Neural cell (in vitro differentiated cells): Measurements from ENCODE around the gene DPP6. TPM values are rescaled to one million over a fixed set of nuclear protein-coding genes. Genes with fewer than 3 reads are reported as not detected.

ENCODE experiments used
- H2AFZ ChIP-seq: fragments of 200-600, 300-800 bp; sonication (generic), shearing (Covaris generic); 2 replicates; pipeline ENCODE4 v1.6.0; 2014; ENCODE audit warnings: low read depth, mild to moderate bottlenecking, antibody characterized with exemption, low read length, moderate library complexity
- H3F3A ChIP-seq: fragments of 200-600 bp; shearing (Covaris generic); 2 replicates; pipeline ENCODE4 v1.6.1; 2016; ENCODE audit warnings: mild to moderate bottlenecking, moderate library complexity, mixed read lengths, antibody characterized with exemption, low read length; ENCODE audit not compliant: insufficient read depth, poor library complexity, severe bottlenecking
- H3K27ac ChIP-seq: fragments of 200-600, 300-800 bp; sonication (generic), shearing (Covaris generic); 2 replicates; pipeline ENCODE4 v1.5.1; 2014; ENCODE audit warnings: mild to moderate bottlenecking, low read length, moderate library complexity
- H3K27me3 ChIP-seq: fragments of 300-800, 200-600 bp; sonication (generic), shearing (Covaris generic); 2 replicates; pipeline ENCODE4 v1.6.0; 2014; ENCODE audit warnings: mild to moderate bottlenecking, low read depth, low read length, moderate library complexity; ENCODE audit not compliant: insufficient read depth
- H3K36me3 ChIP-seq: fragments of 300-800, 200-600 bp; sonication (generic), shearing (Covaris generic); 2 replicates; pipeline ENCODE4 v1.5.1; 2014; ENCODE audit warnings: mild to moderate bottlenecking, antibody characterized with exemption, low read length, moderate library complexity; ENCODE audit not compliant: insufficient read depth
- H3K4me2 ChIP-seq: fragments of 300-800, 200-600 bp; sonication (generic), shearing (Covaris generic); 2 replicates; pipeline ENCODE4 v1.6.0; 2014; ENCODE audit warnings: mild to moderate bottlenecking, low read length
- H3K4me3 ChIP-seq: fragments of 300-800, 200-600 bp; sonication (generic), shearing (Covaris generic); 2 replicates; pipeline ENCODE4 v1.5.1; 2014; ENCODE audit warnings: mild to moderate bottlenecking, low read length, moderate library complexity
- H3K79me2 ChIP-seq: fragments of 200-600 bp; shearing (Covaris generic); replicated peaks from 2 replicates; pipeline ENCODE4 v1.6.0; 2014; ENCODE audit warnings: mild to moderate bottlenecking, low read length, moderate library complexity; ENCODE audit not compliant: insufficient read depth
- H3K9ac ChIP-seq: fragments of 300-800, 200-600 bp; sonication (generic), shearing (Covaris generic); 2 replicates; pipeline ENCODE4 v1.6.1; 2016; ENCODE audit warnings: mild to moderate bottlenecking, low read length, mixed read lengths
- H3K9me2 ChIP-seq: fragments of 200-600 bp; shearing (Covaris generic); 2 replicates; pipeline ENCODE4 v1.6.1; 2016; ENCODE audit warnings: mild to moderate bottlenecking, low read length, mixed read lengths; ENCODE audit not compliant: insufficient read depth
- H3K9me3 ChIP-seq: fragments of 200-600, 300-800 bp; sonication (generic), shearing (Covaris generic); 2 replicates; pipeline ENCODE4 v1.6.1; 2016; ENCODE audit warnings: mild to moderate bottlenecking, mixed run types, low read length, moderate library complexity, mixed read lengths
- H4K20me1 ChIP-seq: fragments of 200-600 bp; shearing (Covaris generic); 2 replicates; pipeline ENCODE4 v1.6.1; 2016; ENCODE audit warnings: mild to moderate bottlenecking, mixed run types; ENCODE audit not compliant: insufficient read depth
- CTCF ChIP-seq: fragments of 450-650 bp; IDR thresholded peaks from 2 replicates; pipeline ENCODE4 v1.5.1; 2014; ENCODE audit warnings: antibody characterized with exemption, mild to moderate bottlenecking, moderate library complexity; ENCODE audit not compliant: poor library complexity, severe bottlenecking
- EP300 ChIP-seq: fragments of 450-650 bp; conservative IDR thresholded peaks from 2 replicates; pipeline ENCODE4 v1.6.1; 2014; ENCODE audit warnings: antibody characterized with exemption, mild to moderate bottlenecking, moderate library complexity; ENCODE audit not compliant: poor library complexity, severe bottlenecking
- EZH2 ChIP-seq: fragments of 200-600, 300-800 bp; shearing (Covaris generic), sonication (generic); IDR thresholded peaks from 2 replicates; pipeline ENCODE4 v1.6.1; 2014; ENCODE audit warnings: antibody characterized with exemption, low read length, borderline replicate concordance, mild to moderate bottlenecking; ENCODE audit not compliant: insufficient read depth, poor library complexity, severe bottlenecking
- MXI1 ChIP-seq: fragments of 450-650 bp; conservative IDR thresholded peaks from 2 replicates; pipeline ENCODE4 v1.6.1; 2014; ENCODE audit warnings: antibody characterized with exemption, mild to moderate bottlenecking; ENCODE audit not compliant: poor library complexity, severe bottlenecking
- POLR2AphosphoS5 ChIP-seq: IDR thresholded peaks from 2 replicates; pipeline ENCODE4 v1.6.1; 2012
- RAD21 ChIP-seq: fragments of 450-650 bp; conservative IDR thresholded peaks from 2 replicates; pipeline ENCODE4 v1.6.1; 2014; ENCODE audit warnings: antibody characterized with exemption, mild to moderate bottlenecking, moderate library complexity
- REST ChIP-seq: IDR thresholded peaks from 2 replicates; pipeline ENCODE4 v1.6.1; 2012; ENCODE audit warnings: borderline replicate concordance
- SMC3 ChIP-seq: fragments of 450-650 bp; conservative IDR thresholded peaks from 2 replicates; pipeline ENCODE4 v1.6.1; 2014; ENCODE audit warnings: antibody characterized with exemption, mild to moderate bottlenecking, moderate library complexity; ENCODE audit not compliant: poor library complexity
- TAF1 ChIP-seq: IDR thresholded peaks from 2 replicates; pipeline ENCODE4 v1.6.1; 2012; ENCODE audit warnings: low read depth
- polyA plus RNA-seq: library from polyadenylated mRNA; depleted of rRNA; stranded (reverse); fragments of >200 nt; gene quantifications from 2 replicates; pipeline ENCODE4 v1.2.3, GENCODE V29; 2014

Gene DPP6
- polyA plus RNA-seq, 1 donor from 2014 or later, result 20.4 TPM

- Histone ChIP-seq H3K4me2 (no peak overlapping the region), H3F3A (no peaks in the 10 kb centered on the region), H3K9me3 (no peaks in the 10 kb centered on the region), H3K36me3 (no peaks in the 10 kb centered on the region), H3K27ac (peak overlapping the region; percentile 72), H3K9ac (no peak overlapping the region), H3K9me2 (no peaks in the 10 kb centered on the region), H3K4me3 (no peak overlapping the region), H3K27me3 (no peaks in the 10 kb centered on the region), H3K79me2 (no peaks in the 10 kb centered on the region), H4K20me1 (no peaks in the 10 kb centered on the region), H2AFZ (no peak overlapping the region)
- no peak for TF ChIP-seq RAD21
- TF ChIP-seq REST, result no peak
- TF ChIP-seq SMC3, result no peak
- TF ChIP-seq MXI1, result no peak
- no peak for TF ChIP-seq EP300
- no peak for TF ChIP-seq CTCF
- no peak for TF ChIP-seq POLR2AphosphoS5
- TF ChIP-seq TAF1, result no peak
- no peak for TF ChIP-seq EZH2
These were observed 359.9 kb downstream of the DPP6 start for GRCh38 chr7:154412105-154412504.

GRCh38 chr7:154415709-154416399 lies 363.7 kb downstream of the DPP6 start:
- Histone ChIP-seq H3K9me3 (no peaks in the 10 kb centered on the region), H4K20me1 (no peaks in the 10 kb centered on the region), H3F3A (no peaks in the 10 kb centered on the region), H3K9ac (no peak overlapping the region), H2AFZ (no peak overlapping the region), H3K36me3 (no peaks in the 10 kb centered on the region), H3K27me3 (no peaks in the 10 kb centered on the region), H3K79me2 (no peaks in the 10 kb centered on the region), H3K4me3 (no peak overlapping the region), H3K4me2 (no peak overlapping the region), H3K27ac (no peak overlapping the region), H3K9me2 (no peaks in the 10 kb centered on the region)
- TF ChIP-seq TAF1 (no peak), EP300 (no peak), SMC3 (no peak), RAD21 (no peak), MXI1 (no peak), EZH2 (no peak), REST (no peak), CTCF (no peak), POLR2AphosphoS5 (no peak)
